ENCODE data around the gene MXD4. TPM values are rescaled to one million over a fixed set of nuclear protein-coding genes. Genes with fewer than 3 reads are reported as not detected.

Gene MXD4
- total RNA-seq, 1 experiment from 2014 or later, result 22.0 TPM

GRCh38 chr4:2248044-2248780, 13.7 kb downstream of the MXD4 start (continued):
- TF ChIP-seq ZFX (IDR thresholded peaks at IDR 0.05), result no peak

GRCh38 chr4:2247128-2248043, 14.5 kb downstream of the MXD4 start:
- no peak overlapping the region for H3K4me3 ChIP-seq (replicated peaks in 1 of 2; ENCODE audit: low read depth in 1 of 2, low read length in 2 of 2)
- DNase-seq (ENCODE audit: low read depth, low spot score) (no peak), ATAC-seq (no peak)
- H3K27ac ChIP-seq (ENCODE audit: low read depth, low read length), result no peak overlapping the region
- H3K9me2 ChIP-seq (ENCODE audit: insufficient read depth), result no peaks in the 10 kb centered on the region
- no TSS peak for BruUV-seq (replicated peaks)
- H4K20me1 ChIP-seq (ENCODE audit: insufficient read depth), result no peaks in the 10 kb centered on the region
- ChIA-PET CTCF (no interaction called here), POLR2A (no interaction called here), RAD21 (ENCODE audit: low non-redundant PET in 1 of 2, low total read pairs in 2 of 2, uncharacterized antibody in 2 of 2, unreplicated experiment in 2 of 2) (no interaction called here)
- no peaks in the 10 kb centered on the region for H3K27me3 ChIP-seq (ENCODE audit: insufficient read depth, low read length)
- no peak overlapping the region for H2AFZ ChIP-seq (ENCODE audit: low read depth, low read length, poor library complexity, severe bottlenecking)
- H3K79me2 ChIP-seq (ENCODE audit: insufficient read depth, low read length), result no peaks in the 10 kb centered on the region
- no peak overlapping the region for H3K4me2 ChIP-seq (ENCODE audit: low read length)
- H3K9ac ChIP-seq (ENCODE audit: low read length), result no peak overlapping the region
- H3K4me1 ChIP-seq (ENCODE audit: control insufficient read depth in 1 of 2, insufficient read depth in 2 of 2, low read length in 2 of 2), result peaks cover 2 to 17% of the 10 kb centered on the region in 2 experiments; a peak in 2 of 4 replicates
- H3K36me3 ChIP-seq (ENCODE audit: control insufficient read depth in 1 of 2, insufficient read depth in 2 of 2, low read length in 2 of 2), result no peaks in the 10 kb centered on the region
- no peaks in the 10 kb centered on the region for H3K9me3 ChIP-seq (ENCODE audit: control insufficient read depth in 1 of 2, insufficient read depth in 1 of 2, low read depth in 1 of 2, low read length in 2 of 2)
- intact Hi-C loops (cut with micrococcal nuclease), result no loop called here
- no peak for TF ChIP-seq JUND (IDR thresholded peaks at IDR 0.05)
- no peak for TF ChIP-seq EZH2phosphoT487 (IDR thresholded peaks at IDR 0.05; ENCODE audit: borderline replicate concordance)
- TF ChIP-seq CEBPB (IDR thresholded peaks at IDR 0.05; ENCODE audit: low read depth), result no peak
- TF ChIP-seq MAX (IDR thresholded peaks at IDR 0.05), result no peak
- TF ChIP-seq SIN3A (IDR thresholded peaks at IDR 0.05; ENCODE audit: low read depth), result no peak
- no peak for TF ChIP-seq YY1 (IDR thresholded peaks at IDR 0.05; ENCODE audit: extremely low read depth, insufficient replicate concordance, low read depth, low read length)
- TF ChIP-seq ELF1 (IDR thresholded peaks at IDR 0.05; ENCODE audit: borderline replicate concordance, low read depth), result no peak
- TF ChIP-seq ATF3 (IDR thresholded peaks at IDR 0.05), result no peak
- TF ChIP-seq SRF (IDR thresholded peaks at IDR 0.05; ENCODE audit: low read depth), result no peak
- no peak for TF ChIP-seq POLR2A (IDR thresholded peaks at IDR 0.05; ENCODE audit: borderline replicate concordance, extremely low read depth, insufficient read depth, insufficient read length)
